GM21529 (cell line): ENCODE measurements around the gene ERBB4.
"Not testable (repeated sequence)": the region's sequence is repeated elsewhere in the genome, so short reads cannot be mapped to it uniquely, and the experiment has no call there.

Experiments used
- ATAC-seq: cut with Tn5 transposase; IDR thresholded peaks from one replicate; pipeline ENCODE4 v1.9.1; 2021; ENCODE audit not compliant: unreplicated experiment

The ERBB4 gene

DNA sequence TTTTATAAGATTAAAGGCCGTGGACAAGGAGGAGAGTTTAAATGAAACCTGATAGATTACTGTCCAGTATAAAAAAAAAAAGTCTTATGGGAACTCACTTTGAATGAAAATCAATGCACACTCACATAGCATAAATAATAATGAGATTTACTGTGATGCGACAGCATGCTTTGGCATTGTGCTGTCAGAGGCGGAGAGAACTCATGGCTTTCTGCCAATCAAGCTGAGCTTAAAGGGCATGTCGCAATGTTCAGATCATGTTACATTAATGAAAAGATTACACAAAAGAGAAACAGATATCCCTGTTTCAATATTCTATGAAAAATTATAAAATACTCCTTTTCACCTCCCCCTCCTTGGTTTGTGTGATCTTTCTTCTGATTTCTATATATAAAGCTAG, 310.8 kb downstream of the ERBB4 start:
- ATAC-seq = no peak

DNA sequence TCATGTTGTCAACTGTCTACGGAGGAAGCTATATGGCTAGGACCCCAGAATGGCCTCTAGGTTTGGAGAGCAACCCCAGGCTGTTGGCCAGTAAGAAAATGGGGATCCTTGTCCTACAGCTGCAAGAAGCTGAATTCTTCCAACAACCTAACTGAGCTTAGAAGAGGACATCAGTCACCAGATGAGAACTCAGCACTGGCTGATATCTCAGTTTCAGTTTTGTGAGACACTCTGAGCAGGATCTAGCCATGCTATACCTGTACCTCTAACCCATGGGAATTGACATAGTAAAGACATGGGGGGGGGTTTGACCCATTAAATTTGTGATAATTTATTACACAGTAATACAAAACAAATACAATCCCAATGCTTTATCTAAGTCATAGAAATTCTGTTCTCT, 312.5 kb downstream of the ERBB4 start:
- no peak for ATAC-seq

DNA sequence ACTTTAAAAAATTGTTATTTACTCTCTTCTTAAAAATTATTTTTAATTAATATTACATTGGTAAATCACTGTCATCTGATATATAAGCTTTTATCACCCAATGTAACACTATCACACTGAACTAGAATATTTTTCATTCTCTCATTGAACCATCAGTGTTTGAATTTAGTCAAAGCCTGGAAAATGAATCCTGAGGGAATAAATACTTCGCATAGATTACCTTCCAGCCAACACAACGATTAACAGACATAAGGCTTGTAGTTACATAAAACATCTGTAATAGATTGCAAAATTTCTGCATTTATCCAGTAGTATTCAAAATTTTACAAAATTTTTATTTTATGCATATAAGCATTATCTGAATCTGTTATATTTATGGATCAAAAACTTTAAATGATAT, 314.9 kb downstream of the ERBB4 start:
- no peak for ATAC-seq

- ATAC-seq = peak; percentile 72
These were observed 325.4 kb downstream of the ERBB4 start for GRCh38 chr2:212213191-212213590.

DNA sequence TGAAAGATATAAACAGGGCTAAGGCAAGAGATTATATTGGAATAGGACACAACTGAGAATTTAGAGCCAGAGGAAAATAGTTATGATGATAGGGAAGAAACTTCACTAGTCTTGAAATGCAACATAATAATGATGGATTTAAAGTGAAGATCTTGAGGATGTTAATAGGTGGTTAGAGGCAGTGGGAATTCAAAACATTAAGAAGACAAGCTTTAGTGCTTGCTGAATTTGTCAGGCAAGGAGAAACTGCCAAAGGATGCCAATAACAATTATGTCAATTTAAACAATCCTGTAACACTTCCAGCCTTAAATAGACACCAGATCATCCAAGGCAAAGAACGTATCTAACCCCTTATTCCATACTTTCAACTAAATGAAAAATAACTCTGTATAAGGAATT, 330.1 kb downstream of the ERBB4 start:
- no peak for ATAC-seq

DNA sequence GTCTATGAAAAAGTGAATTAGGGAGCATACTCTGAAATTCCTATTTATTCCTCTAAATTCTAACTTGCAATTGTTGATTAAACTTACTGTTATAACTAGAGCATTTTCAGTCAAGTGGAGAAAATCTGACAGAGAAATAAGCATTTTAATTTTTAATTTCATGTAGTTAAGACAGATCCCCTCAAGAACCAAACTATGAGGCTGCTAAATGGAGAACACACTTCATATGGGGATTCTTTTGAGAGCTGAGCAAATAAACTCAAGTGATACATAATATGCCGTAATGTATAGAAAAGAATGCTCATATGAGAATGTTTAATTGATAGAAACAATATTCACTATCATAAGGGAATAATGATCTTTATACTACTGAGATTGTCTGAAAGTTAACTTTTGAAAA, 340.8 kb downstream of the ERBB4 start:
- no peak for ATAC-seq

GRCh38 chr2:212195626-212196025, 343.0 kb downstream of the ERBB4 start:
- no peak for ATAC-seq

DNA sequence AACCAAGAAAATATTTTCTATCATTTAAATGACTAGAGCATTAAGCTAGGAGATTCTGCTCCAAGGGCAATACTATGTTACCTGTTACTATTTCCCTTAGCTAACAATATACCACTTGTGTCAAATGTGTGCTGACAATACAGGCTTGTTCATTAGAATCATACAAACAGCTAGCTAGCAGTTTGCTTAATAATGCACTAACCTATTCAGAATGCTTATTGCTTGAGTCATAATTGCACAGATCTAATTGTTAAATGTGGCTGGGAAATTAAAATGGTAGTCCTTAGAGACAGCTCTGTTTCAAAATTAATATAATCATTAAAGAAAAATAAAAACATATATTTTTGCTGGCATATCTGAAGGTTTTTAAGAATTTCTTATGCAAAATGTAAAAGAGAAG, 344.2 kb downstream of the ERBB4 start:
- no peak for ATAC-seq

- ATAC-seq = no peak
These were observed 344.8 kb downstream of the ERBB4 start for GRCh38 chr2:212193803-212194202.

GRCh38 chr2:212193056-212193455, 345.5 kb downstream of the ERBB4 start:
- no peak for ATAC-seq

DNA sequence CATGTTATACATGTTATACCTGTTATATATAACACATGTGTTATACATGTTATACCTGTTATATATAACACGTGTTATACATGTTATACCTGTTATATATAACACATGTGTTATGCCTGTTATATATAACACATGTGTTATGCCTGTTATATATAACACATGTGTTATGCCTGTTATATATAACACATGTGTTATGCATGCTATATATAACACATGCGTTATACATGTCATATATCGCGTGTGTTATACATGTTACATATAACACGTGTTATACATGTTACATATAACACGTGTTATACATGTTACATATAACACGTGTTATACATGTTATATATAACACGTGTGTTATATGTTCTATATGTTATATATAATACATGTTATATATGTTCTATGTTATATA, 347.2 kb downstream of the ERBB4 start:
- ATAC-seq = not testable (repeated sequence)

GRCh38 chr2:212186166-212186565, 352.4 kb downstream of the ERBB4 start:
- no peak for ATAC-seq

GRCh38 chr2:212181646-212182045, 357.0 kb downstream of the ERBB4 start:
- ATAC-seq = no peak

GRCh38 chr2:212180408-212181083, 358.1 kb downstream of the ERBB4 start:
- ATAC-seq = no peak

GRCh38 chr2:212177724-212178123, 360.9 kb downstream of the ERBB4 start:
- no peak for ATAC-seq

- no peak for ATAC-seq
These were observed 362.5 kb downstream of the ERBB4 start for GRCh38 chr2:212176151-212176550.

DNA sequence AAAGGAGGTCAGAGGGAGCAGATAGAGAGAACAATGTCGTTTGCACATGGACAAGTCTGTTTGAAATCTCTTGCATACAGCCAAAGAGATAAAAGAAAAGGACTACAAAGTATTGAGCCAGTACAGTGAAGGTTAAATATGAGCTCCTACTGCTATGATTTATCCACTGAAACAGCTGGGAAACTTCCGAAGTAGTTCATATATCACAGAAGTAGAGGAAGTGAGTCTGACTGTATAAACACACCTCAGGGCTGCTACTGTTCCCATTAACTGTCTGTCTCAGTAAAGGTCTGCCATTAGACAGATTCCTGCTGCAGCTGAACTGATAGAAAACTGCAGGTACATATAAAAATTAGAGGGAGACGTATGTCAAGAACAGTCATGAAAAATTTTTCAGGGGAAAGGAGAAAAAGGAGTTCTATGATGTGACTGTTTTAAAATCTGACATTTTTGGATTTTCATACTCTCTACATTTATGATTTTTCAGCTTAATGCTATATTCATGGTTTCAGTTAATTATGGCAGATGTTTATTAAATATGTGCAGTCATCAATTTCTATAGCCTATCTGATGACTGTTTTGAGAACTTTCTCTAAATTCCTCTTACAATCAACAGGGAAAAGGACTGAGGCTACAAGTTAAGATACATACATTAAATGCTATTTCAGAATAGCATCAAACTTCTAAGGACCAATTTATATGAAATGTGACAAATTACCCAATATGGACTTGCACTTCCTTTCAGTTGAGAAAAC, 364.7 kb downstream of the ERBB4 start:
- ATAC-seq = no peak

- ATAC-seq = no peak
These were observed 365.3 kb downstream of the ERBB4 start for GRCh38 chr2:212173331-212173730.

GRCh38 chr2:212170382-212170781, 368.2 kb downstream of the ERBB4 start:
- ATAC-seq = no peak

GRCh38 chr2:212158081-212158480, 380.5 kb downstream of the ERBB4 start:
- no peak for ATAC-seq

DNA sequence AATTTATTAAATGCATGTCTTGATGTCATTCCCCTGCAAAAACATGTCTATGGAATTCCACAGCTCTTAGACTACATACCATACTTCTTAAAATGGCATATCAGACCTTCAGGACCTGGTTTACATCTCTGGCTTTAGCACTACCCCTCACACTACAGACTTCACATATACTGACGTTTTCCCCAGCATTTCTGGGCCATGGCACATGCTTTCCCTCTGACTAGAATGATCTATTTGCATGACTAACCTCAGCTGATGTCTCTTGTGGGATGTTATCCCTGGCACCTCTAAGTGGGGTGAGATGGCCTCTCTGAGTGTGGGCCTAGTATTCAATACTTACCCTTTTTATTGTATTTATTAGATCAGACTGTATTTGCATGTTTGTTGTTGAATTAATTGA, 381.6 kb downstream of the ERBB4 start:
- no peak for ATAC-seq

DNA sequence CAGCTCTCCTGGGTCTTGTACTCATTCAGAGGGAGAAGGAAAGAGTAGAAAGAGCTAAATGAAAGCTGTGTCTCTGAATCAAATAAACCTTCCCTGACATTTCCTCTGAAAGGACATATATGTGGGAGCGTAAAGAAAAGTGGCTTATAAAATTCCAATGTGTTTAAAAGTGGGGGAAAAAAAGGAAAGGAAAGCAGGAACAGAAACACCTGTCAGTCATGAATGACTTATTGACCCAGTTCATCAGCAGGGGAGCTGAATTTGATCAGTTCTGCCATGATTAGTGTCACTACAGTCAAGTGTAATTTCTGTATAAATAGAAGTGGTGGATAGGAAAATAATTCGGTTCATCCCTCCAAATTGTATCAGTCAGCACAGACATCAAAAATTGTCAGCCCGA, 382.5 kb downstream of the ERBB4 start:
- ATAC-seq = no peak

GRCh38 chr2:212154477-212154878, 384.1 kb downstream of the ERBB4 start:
- ATAC-seq = no peak
